Subcutaneous adipose tissue (tissue), 4 donors: ENCODE measurements around the gene CNTN4. TPM values are rescaled to one million over a fixed set of nuclear protein-coding genes. Genes with fewer than 3 reads are reported as not detected.

Experiments used
- CTCF ChIP-seq: fragments of 450-650 bp; IDR thresholded peaks from one replicate; pipeline ENCODE4 v1.5.1; 2016; ENCODE audit warnings: low read depth, mild to moderate bottlenecking, control low read depth, antibody characterized with exemption, moderate library complexity
- total RNA-seq, 4 donors: library from RNA; depleted of rRNA; stranded (reverse); fragments of >200 nt; gene quantifications; one replicate each; pipeline ENCODE4 v1.1.0, GENCODE V29; 2016

CNTN4 gene
- total RNA-seq, 4 donors from 2014 or later: 4.2 to 10.5 (median 4.6) TPM

- TF ChIP-seq CTCF: no peak
These were observed 757.8 kb downstream of the CNTN4 start for GRCh38 chr3:2856138-2857133.

- TF ChIP-seq CTCF: no peak
These were observed 762.0 kb downstream of the CNTN4 start for GRCh38 chr3:2860626-2861025.

GRCh38 chr3:2861120-2861519 lies 762.5 kb downstream of the CNTN4 start:
- TF ChIP-seq CTCF: no peak

- no peak for TF ChIP-seq CTCF
These were observed 763.3 kb downstream of the CNTN4 start for GRCh38 chr3:2861920-2862319.

- no peak for TF ChIP-seq CTCF
These were observed 763.7 kb downstream of the CNTN4 start for GRCh38 chr3:2862366-2862765.

GRCh38 chr3:2863127-2863526 lies 764.5 kb downstream of the CNTN4 start:
- TF ChIP-seq CTCF: no peak

GRCh38 chr3:2869905-2870304 lies 771.2 kb downstream of the CNTN4 start:
- no peak for TF ChIP-seq CTCF
